Measurements from ENCODE around the gene CEACAM18.

GRCh38 chr19:51531349-51532315, 53.3 kb downstream of the CEACAM18 start, which contains the start of gene SIGLEC6:
- no peak for TF ChIP-seq CTCF (conservative IDR thresholded peaks at IDR 0.05 in 1 of 2, IDR thresholded peaks at IDR 0.05 in 1 of 2; ENCODE audit: extremely low read depth in 1 of 2, insufficient read depth in 1 of 2, low read depth in 1 of 2, low read length in 2 of 2)
- TF ChIP-seq EZH2 (IDR thresholded peaks at IDR 0.05; ENCODE audit: borderline replicate concordance, low read length) = no peak
